GM19395 (cell line): Measurements from ENCODE around the gene BICD2.
A peak's percentile ranks its signal among the peaks of the same experiment; 100 is the strongest.
"Not testable (repeated sequence)": the region's sequence is repeated elsewhere in the genome, so short reads cannot be mapped to it uniquely, and the experiment has no call there.

Source experiments
- ATAC-seq: cut with Tn5 transposase; IDR thresholded peaks from one replicate; pipeline ENCODE4 v1.9.1; 2021; ENCODE audit warnings: mild to moderate bottlenecking, moderate library complexity; ENCODE audit not compliant: unreplicated experiment

Gene BICD2

GRCh38 chr9:92771309-92771708, 6.7 kb upstream of the BICD2 start:
- ATAC-seq = no peak

GRCh38 chr9:92770360-92770995, 5.8 kb upstream of the BICD2 start:
- no peak for ATAC-seq

DNA sequence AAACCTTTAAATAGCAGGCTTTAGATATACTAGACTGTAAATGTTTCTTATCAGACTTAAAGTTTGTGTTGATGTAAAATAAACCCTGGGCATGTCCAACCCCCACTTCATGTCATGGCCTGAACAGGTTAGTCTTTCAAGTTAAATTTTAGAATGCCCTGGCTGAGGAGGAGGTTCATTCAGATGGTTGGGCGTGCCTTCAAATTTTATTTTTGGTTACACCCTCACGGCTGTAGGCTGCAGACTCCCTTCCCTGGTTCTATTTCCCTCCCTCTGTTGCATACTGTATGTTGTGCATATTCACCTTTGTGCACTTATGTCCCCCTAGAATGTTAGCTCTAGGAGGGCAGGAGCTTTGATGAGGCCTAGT, 5.3 kb upstream of the BICD2 start:
- ATAC-seq = no peak

- no peak for ATAC-seq
Observed at GRCh38 chr9:92769286-92769685, 4.7 kb upstream of the BICD2 start.

GRCh38 chr9:92768816-92769215, 4.2 kb upstream of the BICD2 start:
- not testable (repeated sequence) for ATAC-seq

- no peak for ATAC-seq
Observed at GRCh38 chr9:92767066-92768054, 2.7 kb upstream of the BICD2 start.

- peak; percentile 88 for ATAC-seq
Observed at GRCh38 chr9:92764988-92765936, 629 bp upstream of the BICD2 start.

- ATAC-seq = no peak
Observed at GRCh38 chr9:92763721-92764380, 782 bp downstream of the BICD2 start.

GRCh38 chr9:92762781-92763708, 1.6 kb downstream of the BICD2 start:
- ATAC-seq = no peak

GRCh38 chr9:92762196-92762595, 2.4 kb downstream of the BICD2 start:
- no peak for ATAC-seq

DNA sequence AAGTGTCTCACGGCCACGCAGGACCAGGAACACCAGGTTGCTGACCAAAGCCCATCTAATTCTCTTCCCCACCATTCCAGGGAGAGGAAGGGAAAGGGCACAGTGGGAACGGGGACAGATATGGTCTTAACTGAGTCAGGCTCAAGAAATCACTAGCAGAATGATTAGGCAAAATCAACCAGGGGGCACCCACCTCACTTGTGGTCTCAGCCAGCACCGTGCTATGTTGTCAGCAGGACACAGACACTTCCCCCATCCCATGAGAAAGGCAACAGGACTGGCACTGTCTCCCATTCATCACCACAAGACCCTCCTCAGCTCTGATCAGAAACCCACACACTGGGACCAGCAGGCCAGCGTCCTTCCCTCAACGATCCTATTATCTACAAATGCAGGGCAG, 2.9 kb downstream of the BICD2 start:
- no peak for ATAC-seq

DNA sequence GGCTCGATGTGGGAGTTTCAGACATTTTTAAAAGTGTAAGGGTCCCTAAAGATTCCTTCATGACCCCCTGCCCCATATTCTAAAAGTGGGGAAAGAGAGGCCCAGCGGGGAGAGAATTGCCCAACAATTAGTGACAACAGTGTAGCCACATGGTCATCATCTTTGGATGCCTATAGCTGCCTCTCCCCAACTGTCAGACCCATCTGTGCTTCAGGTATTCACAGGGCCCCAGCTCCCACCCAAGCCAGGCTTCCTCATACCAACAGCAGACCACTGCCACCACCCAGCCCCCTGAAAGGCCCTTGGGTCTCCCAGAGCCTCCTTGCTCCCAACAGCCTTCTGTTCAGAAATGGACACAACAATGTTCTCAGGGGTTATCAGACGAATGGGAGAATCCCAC, 4.1 kb downstream of the BICD2 start:
- no peak for ATAC-seq

DNA sequence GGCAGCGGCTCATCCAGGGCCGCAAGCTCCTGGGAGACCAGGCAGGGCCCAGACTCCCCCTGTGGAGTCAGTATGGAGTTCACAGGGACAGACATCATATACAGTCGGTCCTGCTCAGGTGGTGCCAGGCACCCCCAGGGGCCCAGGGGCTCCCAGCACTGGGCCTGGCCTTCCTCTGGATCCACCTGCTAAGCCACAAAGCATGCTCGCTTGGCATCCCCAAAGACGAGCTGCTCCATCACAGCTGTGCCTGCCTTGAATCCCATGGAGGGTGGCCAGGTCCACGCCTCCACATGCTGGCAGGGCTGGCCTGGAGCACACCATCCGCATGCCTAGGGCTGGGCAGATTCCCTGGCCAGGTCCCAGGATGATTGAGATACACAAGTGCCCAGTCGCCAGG, 4.6 kb downstream of the BICD2 start:
- ATAC-seq = no peak

- ATAC-seq = no peak
Observed at GRCh38 chr9:92759446-92759845, 5.2 kb downstream of the BICD2 start.

- ATAC-seq = no peak
Observed at GRCh38 chr9:92756792-92757191, 7.8 kb downstream of the BICD2 start.

GRCh38 chr9:92754091-92754745, 10.4 kb downstream of the BICD2 start:
- ATAC-seq = no peak

- ATAC-seq = no peak
Observed at GRCh38 chr9:92752812-92753404, 11.7 kb downstream of the BICD2 start.

DNA sequence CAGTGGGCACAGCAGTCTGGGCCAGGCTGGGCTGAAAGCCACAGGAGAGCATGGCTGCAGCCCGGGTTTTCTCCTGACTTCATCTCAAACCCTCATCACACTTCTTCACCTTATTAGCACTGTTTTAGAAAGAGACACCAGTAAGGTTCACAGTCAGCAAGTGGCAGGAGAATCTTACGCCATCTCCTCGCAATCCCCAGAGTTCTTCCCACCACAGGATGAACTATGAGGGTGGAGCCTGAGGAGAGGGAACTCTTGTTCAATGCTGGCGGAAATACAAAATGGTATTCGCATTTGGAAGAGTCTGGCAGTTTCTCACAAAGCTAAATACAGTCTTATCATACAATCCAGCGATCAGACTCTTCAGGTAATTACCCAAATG, 14.7 kb downstream of the BICD2 start:
- ATAC-seq = no peak
